Upper lobe of right lung (tissue), 1 donor: Measurements from ENCODE around the gene HIGD1A. TPM values are rescaled to one million over a fixed set of nuclear protein-coding genes. Genes with fewer than 3 reads are reported as not detected.
A peak's percentile ranks its signal among the peaks of the same experiment; 100 is the strongest.

Source experiments
- ATAC-seq: fragments of 200-7000 bp; cut with Tn5 transposase; one replicate; pipeline ENCODE4 v1.9.1; 2020; ENCODE audit warnings: mild to moderate bottlenecking, moderate library complexity
- DNase-seq: peaks from one replicate; pipeline ENCODE4 v3.0.0-alpha.2; 2020
- H3K27ac ChIP-seq: fragments of 200-600 bp; one replicate; pipeline ENCODE4 v1.8.0; 2022
- H3K27me3 ChIP-seq: fragments of 200-600 bp; one replicate; pipeline ENCODE4 v1.8.0; 2022; ENCODE audit warnings: mild to moderate bottlenecking
- H3K36me3 ChIP-seq: fragments of 200-600 bp; one replicate; pipeline ENCODE4 v1.8.0; 2022
- H3K4me1 ChIP-seq: fragments of 200-600 bp; one replicate; pipeline ENCODE4 v1.8.0; 2022
- H3K4me3 ChIP-seq: fragments of 200-600 bp; one replicate; pipeline ENCODE4 v1.8.0; 2022; ENCODE audit warnings: mild to moderate bottlenecking
- H3K9me3 ChIP-seq: fragments of 200-600 bp; one replicate; pipeline ENCODE4 v1.8.0; 2022
- intact Hi-C: fragments of 100-400 bp; cut with DNase I; formaldehyde crosslinking; loops from one replicate; pipeline ENCODE4 v1.11.0; 2022
- long read RNA-seq: library from polyadenylated mRNA; unstranded; transcript quantifications from one replicate; pipeline ENCODE4 v2.0.0, GENCODE V29; 2021
- total RNA-seq: library from RNA; stranded (reverse); fragmentation: NEBNext Ultra II Directional; extraction: Animal tissue kit (Norgen Biotek cat#: 25700); gene quantifications from one replicate; pipeline ENCODE4 v1.2.1, GENCODE V29; 2021
- TF ChIP-seq, protein P1 (sequence below): fragments of 200-600 bp; IDR thresholded peaks from one replicate; pipeline ENCODE4 v1.8.0; 2022; ENCODE audit warnings: antibody characterized with exemption
- donor health status: DM: no; HTN: yes; CAD: no; lungs with severe emphysema.

HIGD1A gene
- total RNA-seq = 79.7 TPM
- long read RNA-seq, transcript HIGD1A-201 (4 exons, 1,373 nt) = major isoform, 136 of 146 reads
- long read RNA-seq, partial matches to known transcripts = 1 of 146 reads
- long read RNA-seq, other reads (novel, unspliced or antisense) = 4 of 146 reads

- H3K36me3 ChIP-seq = no peaks in the 10 kb centered on the region
- TF ChIP-seq, protein P1, sequence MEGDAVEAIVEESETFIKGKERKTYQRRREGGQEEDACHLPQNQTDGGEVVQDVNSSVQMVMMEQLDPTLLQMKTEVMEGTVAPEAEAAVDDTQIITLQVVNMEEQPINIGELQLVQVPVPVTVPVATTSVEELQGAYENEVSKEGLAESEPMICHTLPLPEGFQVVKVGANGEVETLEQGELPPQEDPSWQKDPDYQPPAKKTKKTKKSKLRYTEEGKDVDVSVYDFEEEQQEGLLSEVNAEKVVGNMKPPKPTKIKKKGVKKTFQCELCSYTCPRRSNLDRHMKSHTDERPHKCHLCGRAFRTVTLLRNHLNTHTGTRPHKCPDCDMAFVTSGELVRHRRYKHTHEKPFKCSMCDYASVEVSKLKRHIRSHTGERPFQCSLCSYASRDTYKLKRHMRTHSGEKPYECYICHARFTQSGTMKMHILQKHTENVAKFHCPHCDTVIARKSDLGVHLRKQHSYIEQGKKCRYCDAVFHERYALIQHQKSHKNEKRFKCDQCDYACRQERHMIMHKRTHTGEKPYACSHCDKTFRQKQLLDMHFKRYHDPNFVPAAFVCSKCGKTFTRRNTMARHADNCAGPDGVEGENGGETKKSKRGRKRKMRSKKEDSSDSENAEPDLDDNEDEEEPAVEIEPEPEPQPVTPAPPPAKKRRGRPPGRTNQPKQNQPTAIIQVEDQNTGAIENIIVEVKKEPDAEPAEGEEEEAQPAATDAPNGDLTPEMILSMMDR = no peak
- no peaks in the 10 kb centered on the region for H3K27me3 ChIP-seq
- H3K27ac ChIP-seq = peak within 1 kb of the TSS; percentile 92
- intact Hi-C loops = no loop called here
- H3K4me3 ChIP-seq = peak within 1 kb of the TSS; percentile 89
- ATAC-seq = peak; percentile 99
- peaks cover 37% of the 10 kb centered on the region for H3K4me1 ChIP-seq
- H3K9me3 ChIP-seq = no peaks in the 10 kb centered on the region
- peak; percentile 99 for DNase-seq
These were observed at the start of gene HIGD1A for GRCh38 chr3:42804106-42804830. HIGD1A (minus strand) TSS chr3:42804490; CDS start chr3:42794253, 10,237 bp downstream.

GRCh38 chr3:42853739-42854302, 49.5 kb upstream of the HIGD1A start:
- Histone ChIP-seq H3K4me1 (no peaks in the 10 kb centered on the region), H3K27ac (no peak overlapping the region), H3K4me3 (no peak overlapping the region), H3K27me3 (no peaks in the 10 kb centered on the region), H3K36me3 (no peaks in the 10 kb centered on the region), H3K9me3 (no peaks in the 10 kb centered on the region)
- intact Hi-C loops = no loop called here
- ATAC-seq (no peak), DNase-seq (no peak)
- TF ChIP-seq, protein P1 = no peak

DNA sequence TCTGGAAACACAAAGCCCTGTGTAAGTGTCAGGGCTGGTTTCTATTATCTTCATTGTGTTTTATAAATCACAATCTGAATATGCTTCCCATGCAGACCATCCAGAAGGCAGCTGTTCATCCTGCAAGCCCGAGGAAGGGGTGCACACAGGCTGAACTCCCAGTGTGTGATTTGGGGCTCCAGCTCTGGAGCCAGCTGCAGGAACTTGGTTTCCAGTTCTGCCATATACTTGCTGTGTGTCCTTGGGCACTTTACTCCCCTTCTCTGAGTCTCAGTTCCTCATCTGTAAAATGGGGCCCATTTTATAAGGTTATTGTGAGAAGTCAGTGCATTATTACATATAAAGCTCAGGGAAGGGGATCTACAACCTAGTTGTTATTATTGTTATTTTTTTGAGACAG, 48.8 kb upstream of the HIGD1A start:
- no peak overlapping the region for H3K4me3 ChIP-seq
- H3K27ac ChIP-seq = no peak overlapping the region
- DNase-seq = no peak
- H3K9me3 ChIP-seq = no peaks in the 10 kb centered on the region
- TF ChIP-seq, protein P1 = no peak
- no peaks in the 10 kb centered on the region for H3K27me3 ChIP-seq
- no peak for ATAC-seq
- intact Hi-C loops = no loop called here
- H3K4me1 ChIP-seq = no peaks in the 10 kb centered on the region
- H3K36me3 ChIP-seq = no peaks in the 10 kb centered on the region

DNA sequence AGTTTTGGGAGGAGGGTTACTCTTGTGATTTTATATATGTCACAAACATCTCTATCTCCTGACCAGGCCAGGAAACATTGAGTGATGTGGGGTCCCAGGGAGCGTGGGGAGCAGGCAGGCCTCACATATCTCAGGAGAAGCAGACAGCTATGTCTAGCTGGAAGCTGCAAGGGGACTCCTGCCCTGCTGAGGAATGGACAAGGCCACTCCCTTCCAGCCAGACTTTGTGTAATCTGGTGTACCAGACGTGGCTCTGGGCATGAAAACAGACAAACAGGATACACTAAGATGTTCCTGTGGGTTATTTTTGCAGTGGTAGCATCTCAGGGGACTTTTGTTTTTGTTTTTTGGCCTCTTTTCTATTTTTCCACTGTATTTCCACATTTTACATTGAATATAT, 48.2 kb upstream of the HIGD1A start:
- ATAC-seq = peak; percentile 44
- Histone ChIP-seq H3K4me1 (peaks cover 3% of the 10 kb centered on the region), H3K4me3 (no peak overlapping the region), H3K27ac (peak overlapping the region; percentile 11), H3K27me3 (no peaks in the 10 kb centered on the region), H3K9me3 (no peaks in the 10 kb centered on the region), H3K36me3 (no peaks in the 10 kb centered on the region)
- TF ChIP-seq, protein P1 = no peak
- intact Hi-C loops = no loop called here
- DNase-seq = no peak

DNA sequence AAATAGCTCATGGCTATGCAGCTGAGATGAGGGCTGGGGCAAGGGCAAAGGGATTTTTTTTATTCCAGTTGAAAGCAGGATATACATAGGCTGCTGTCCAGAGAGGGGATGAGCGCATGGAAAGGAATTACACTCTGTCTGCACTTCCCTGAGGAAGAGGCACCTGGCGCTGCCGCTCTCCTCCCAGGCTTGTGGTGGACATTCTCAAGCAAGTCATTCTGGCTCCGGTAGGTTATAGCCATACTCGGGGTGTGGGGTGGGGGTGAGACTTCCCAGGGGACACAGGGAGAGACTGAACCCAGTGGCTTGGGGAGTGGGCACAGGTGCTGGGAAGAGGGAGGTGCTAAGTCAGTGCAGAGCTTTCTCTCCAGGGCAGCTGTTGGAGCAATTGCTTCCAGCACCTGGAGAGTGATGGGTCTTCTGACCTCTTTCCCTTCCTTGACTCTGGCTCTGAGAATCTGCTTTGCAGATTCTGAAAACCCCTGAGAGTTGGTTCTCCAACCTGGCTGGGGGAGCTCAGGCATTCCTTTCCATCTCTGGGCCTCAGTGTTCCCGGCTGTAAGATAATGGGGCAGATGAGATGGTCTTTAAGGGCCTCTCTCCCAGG, 47.0 kb upstream of the HIGD1A start:
- no peak overlapping the region for H3K4me3 ChIP-seq
- DNase-seq (no peak), ATAC-seq (no peak)
- H3K36me3 ChIP-seq = no peaks in the 10 kb centered on the region
- peaks cover 14% of the 10 kb centered on the region for H3K4me1 ChIP-seq
- TF ChIP-seq, protein P1 = no peak
- H3K27me3 ChIP-seq = no peaks in the 10 kb centered on the region
- H3K9me3 ChIP-seq = no peaks in the 10 kb centered on the region
- H3K27ac ChIP-seq = no peak overlapping the region
- intact Hi-C loops = no loop called here
